HG03558 (cell line): ENCODE data around the gene GET3.
"Not testable (repeated sequence)": the region's sequence is repeated elsewhere in the genome, so short reads cannot be mapped to it uniquely, and the experiment has no call there.

Experiments used
- ATAC-seq: cut with Tn5 transposase; IDR thresholded peaks from one replicate; pipeline ENCODE4 v1.9.1; 2021; ENCODE audit warnings: moderate number of reproducible peaks; ENCODE audit not compliant: unreplicated experiment; ENCODE audit errors: extremely low read depth

The GET3 gene

GRCh38 chr19:12736995-12737834 lies at the start of gene GET3:
Gene GET3 (plus strand): TSS chr19:12737497. CDS start chr19:12737506, 9 bp downstream.
- ATAC-seq, result peak; percentile 49

GRCh38 chr19:12689012-12689411 lies 48.3 kb upstream of the GET3 start:
- no peak for ATAC-seq

- no peak for ATAC-seq
These were observed 47.6 kb upstream of the GET3 start for GRCh38 chr19:12689581-12690216.

GRCh38 chr19:12692960-12693359 lies 44.3 kb upstream of the GET3 start:
- ATAC-seq, result no peak

- no peak for ATAC-seq
These were observed 42.7 kb upstream of the GET3 start for GRCh38 chr19:12694641-12695040.

GRCh38 chr19:12695096-12695495 lies 42.2 kb upstream of the GET3 start:
- no peak for ATAC-seq

GRCh38 chr19:12695514-12695913 lies 41.8 kb upstream of the GET3 start:
- no peak for ATAC-seq

GRCh38 chr19:12695997-12696365 lies 41.3 kb upstream of the GET3 start:
- ATAC-seq, result no peak

GRCh38 chr19:12696366-12697335 lies 40.6 kb upstream of the GET3 start, which contains the start of gene FBXW9:
Gene FBXW9 (minus strand): TSS chr19:12696631. CDS start chr19:12696581, 50 bp downstream.
- ATAC-seq, result no peak

GRCh38 chr19:12697425-12697824 lies 39.9 kb upstream of the GET3 start:
- not testable (repeated sequence) for ATAC-seq

GRCh38 chr19:12698138-12698537 lies 39.2 kb upstream of the GET3 start:
- ATAC-seq, result no peak

GRCh38 chr19:12701596-12702282 lies 35.6 kb upstream of the GET3 start:
- ATAC-seq, result no peak

- ATAC-seq, result no peak
These were observed 34.3 kb upstream of the GET3 start for GRCh38 chr19:12703046-12703445.

- ATAC-seq, result no peak
These were observed 32.1 kb upstream of the GET3 start for GRCh38 chr19:12705169-12705568.

GRCh38 chr19:12705654-12706331 lies 31.5 kb upstream of the GET3 start:
- no peak for ATAC-seq

- ATAC-seq, result no peak
These were observed 31.0 kb upstream of the GET3 start for GRCh38 chr19:12706332-12706718.

- ATAC-seq, result no peak
These were observed 28.7 kb upstream of the GET3 start for GRCh38 chr19:12708641-12709040.

GRCh38 chr19:12711187-12711586 lies 26.1 kb upstream of the GET3 start:
- no peak for ATAC-seq

- ATAC-seq, result not testable (repeated sequence)
These were observed 25.2 kb upstream of the GET3 start for GRCh38 chr19:12712077-12712476.
